NCI-H146 treated with DMSO at 0.1 percent for 48 hours (cell line): ENCODE measurements around the gene B3GAT3.
"Not testable (repeated sequence)": the region's sequence is repeated elsewhere in the genome, so short reads cannot be mapped to it uniquely, and the experiment has no call there.

Experiments used
- DNase-seq: peaks from one replicate; lab custom pipeline; 2025; ENCODE audit not compliant: unreplicated experiment; lab: John Stamatoyannopoulos, UW

The B3GAT3 gene

GRCh38 chr11:62621567-62622470 is at the start of gene B3GAT3:
Gene B3GAT3 (minus strand): TSS chr11:62621986. CDS start chr11:62621947, 39 bp downstream.
- DNase-seq: peak; percentile 94

GRCh38 chr11:62671236-62671607 is 49.4 kb upstream of the B3GAT3 start:
- peak; percentile 63 for DNase-seq

GRCh38 chr11:62669420-62670161 is 47.8 kb upstream of the B3GAT3 start:
- DNase-seq: no peak

GRCh38 chr11:62667460-62667859 is 45.7 kb upstream of the B3GAT3 start:
- no peak for DNase-seq

GRCh38 chr11:62666259-62666926 is 44.6 kb upstream of the B3GAT3 start:
- no peak for DNase-seq

- DNase-seq: peak; percentile 22
Measured at GRCh38 chr11:62665599-62666258, 43.9 kb upstream of the B3GAT3 start.

GRCh38 chr11:62665075-62665598 is 43.4 kb upstream of the B3GAT3 start, which contains the start of the genes C11orf98 and CSKMT:
Gene C11orf98 (minus strand): TSS chr11:62665210. CDS start chr11:62665169, 41 bp downstream.
Gene CSKMT (plus strand): TSS chr11:62665312. CDS start chr11:62665880, 568 bp downstream.
- peak; percentile 87 for DNase-seq

- peak; percentile 51 for DNase-seq
Measured at GRCh38 chr11:62664405-62665074, 42.8 kb upstream of the B3GAT3 start.

- DNase-seq: no peak
Measured at GRCh38 chr11:62656796-62657429, 35.1 kb upstream of the B3GAT3 start.

- no peak for DNase-seq
Measured at GRCh38 chr11:62654297-62654696, 32.5 kb upstream of the B3GAT3 start.

- no peak for DNase-seq
Measured at GRCh38 chr11:62652161-62653006, 30.6 kb upstream of the B3GAT3 start.

GRCh38 chr11:62650283-62650682 is 28.5 kb upstream of the B3GAT3 start:
- not testable (repeated sequence) for DNase-seq

GRCh38 chr11:62649486-62649885 is 27.7 kb upstream of the B3GAT3 start:
- no peak for DNase-seq

GRCh38 chr11:62648967-62649364 is 27.2 kb upstream of the B3GAT3 start:
- no peak for DNase-seq

GRCh38 chr11:62648185-62648966 is 26.6 kb upstream of the B3GAT3 start:
- DNase-seq: no peak

GRCh38 chr11:62647609-62648005 is 25.8 kb upstream of the B3GAT3 start:
- no peak for DNase-seq

GRCh38 chr11:62646825-62647608 is 25.2 kb upstream of the B3GAT3 start:
- DNase-seq: no peak
